Stomach (tissue), 4 donors: ENCODE measurements around the gene MS4A6E.

ENCODE experiments used
- CTCF ChIP-seq, 7 experiments: fragments of 450-650 bp in 4 of 7; fragments of 200-600 bp in 3 of 7; sonication (generic) in 3 of 7; IDR thresholded peaks; one replicate each; pipeline ENCODE4 v1.5.1; 2016 to 2019; ENCODE audit warnings: antibody characterized with exemption in 7 of 7, control low read depth in 2 of 7, mild to moderate bottlenecking in 1 of 7
- POLR2AphosphoS5 ChIP-seq, 3 donors: sonication (generic); formaldehyde crosslinking; IDR thresholded peaks; one replicate each; pipeline ENCODE4 v1.6.1; 2016; ENCODE audit warnings: antibody characterized with exemption in 3 of 3

GRCh38 chr11:60315871-60316270 lies 11.2 kb upstream of the MS4A6E start:
- TF ChIP-seq CTCF (IDR thresholded peaks at IDR 0.05) = no peak
- TF ChIP-seq POLR2AphosphoS5 (IDR thresholded peaks at IDR 0.05) = no peak
